ENCODE measurements around the gene C9orf43.

Gene C9orf43

GRCh38 chr9:113479174-113479621 lies 68.7 kb downstream of the C9orf43 start:
- no peak for DNase-seq (ENCODE audit: low spot score)
- no peak for TF ChIP-seq CTCF (IDR thresholded peaks at IDR 0.05; ENCODE audit: extremely low read depth, missing control alignments)

Data from GM20000 (cell line).